ENCODE measurements around the gene SAP30BP. TPM values are rescaled to one million over a fixed set of nuclear protein-coding genes. Genes with fewer than 3 reads are reported as not detected.

The SAP30BP gene
- total and polyA plus RNA-seq, 2 experiments from 2014 or later = 44.9 to 97.9 TPM

DNA sequence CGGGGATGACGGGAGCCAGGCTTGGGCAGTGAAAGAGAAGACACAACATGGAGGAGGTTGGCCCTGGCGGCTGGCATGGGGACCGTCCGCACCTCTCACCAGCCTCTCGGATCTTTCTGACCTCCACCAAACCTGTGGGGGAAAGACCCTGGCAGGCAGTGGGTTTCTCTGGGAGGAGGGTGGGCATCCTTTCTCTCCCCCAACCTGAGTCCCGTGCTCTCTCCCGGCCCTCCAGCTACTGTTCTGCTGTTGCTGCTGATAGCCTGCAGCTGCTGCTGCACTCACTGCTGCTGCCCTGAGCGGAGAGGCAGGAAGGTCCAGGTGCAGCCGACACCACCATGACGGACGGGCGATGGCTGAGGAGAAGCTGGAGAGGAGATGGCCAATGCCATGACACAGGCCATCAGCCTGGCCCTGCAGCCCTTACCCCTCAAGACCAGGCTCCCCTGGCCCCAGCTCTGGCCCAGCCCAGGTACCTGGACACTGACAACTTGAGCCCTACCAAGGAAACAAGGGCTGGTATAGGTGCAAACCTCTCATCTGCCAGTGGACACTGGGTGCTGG is 26.5 kb upstream of the SAP30BP start:
- H2AFZ ChIP-seq = no peak overlapping the region
- peaks cover 10% of the 10 kb centered on the region for H3K27me3 Mint-ChIP-seq (ENCODE audit: insufficient read depth, low read depth, poor library complexity)
- no peak overlapping the region for H3K4me2 ChIP-seq
- H3K36me3 ChIP-seq (ENCODE audit: insufficient read depth) = no peaks in the 10 kb centered on the region; the same call in 1 of the 2 replicates
- no peaks in the 10 kb centered on the region for H3K9me3 Mint-ChIP-seq
- no peak overlapping the region for H3K27ac Mint-ChIP-seq
- H3K4me3 Mint-ChIP-seq = no peak overlapping the region
- H3K9me2 ChIP-seq (ENCODE audit: insufficient read depth) = 0 out of 2 replicates have a peak, but pooled peaks cover 3% of the 10 kb centered on the region
- H3K4me1 Mint-ChIP-seq = peaks cover 21% of the 10 kb centered on the region
- H3K27me3 ChIP-seq (ENCODE audit: insufficient read depth) = no peaks in the 10 kb centered on the region
- H3K27ac ChIP-seq (ENCODE audit: low read depth) = no peak overlapping the region
- H3K4me1 ChIP-seq (ENCODE audit: insufficient read depth) = peaks cover 16% of the 10 kb centered on the region
- DNase-seq (ENCODE audit: low spot score) (no peak), ATAC-seq (no peak)
- no peaks in the 10 kb centered on the region for H3F3A ChIP-seq (replicated peaks; ENCODE audit: low read depth)
- no peaks in the 10 kb centered on the region; the same call in 2 of the 3 replicates for H3K36me3 Mint-ChIP-seq (ENCODE audit: low read depth)
- TF ChIP-seq ZNF114 (CRISPR knock-in tag; IDR thresholded peaks at IDR 0.05) (no peak), NANOG (IDR thresholded peaks at IDR 0.05; ENCODE audit: borderline replicate concordance) (no peak), POLR2AphosphoS5 (IDR thresholded peaks at IDR 0.05; ENCODE audit: low read depth) (no peak), CREB1 (CRISPR knock-in tag; IDR thresholded peaks at IDR 0.05; ENCODE audit: low read depth) (no peak), STAT1 (IDR thresholded peaks at IDR 0.05; ENCODE audit: unreplicated experiment) (no peak), JUNB (IDR thresholded peaks at IDR 0.05; ENCODE audit: unreplicated experiment) (no peak), ZNF331 (CRISPR knock-in tag; IDR thresholded peaks at IDR 0.05; ENCODE audit: low read depth) (no peak)
- TF ChIP-seq, protein P1, sequence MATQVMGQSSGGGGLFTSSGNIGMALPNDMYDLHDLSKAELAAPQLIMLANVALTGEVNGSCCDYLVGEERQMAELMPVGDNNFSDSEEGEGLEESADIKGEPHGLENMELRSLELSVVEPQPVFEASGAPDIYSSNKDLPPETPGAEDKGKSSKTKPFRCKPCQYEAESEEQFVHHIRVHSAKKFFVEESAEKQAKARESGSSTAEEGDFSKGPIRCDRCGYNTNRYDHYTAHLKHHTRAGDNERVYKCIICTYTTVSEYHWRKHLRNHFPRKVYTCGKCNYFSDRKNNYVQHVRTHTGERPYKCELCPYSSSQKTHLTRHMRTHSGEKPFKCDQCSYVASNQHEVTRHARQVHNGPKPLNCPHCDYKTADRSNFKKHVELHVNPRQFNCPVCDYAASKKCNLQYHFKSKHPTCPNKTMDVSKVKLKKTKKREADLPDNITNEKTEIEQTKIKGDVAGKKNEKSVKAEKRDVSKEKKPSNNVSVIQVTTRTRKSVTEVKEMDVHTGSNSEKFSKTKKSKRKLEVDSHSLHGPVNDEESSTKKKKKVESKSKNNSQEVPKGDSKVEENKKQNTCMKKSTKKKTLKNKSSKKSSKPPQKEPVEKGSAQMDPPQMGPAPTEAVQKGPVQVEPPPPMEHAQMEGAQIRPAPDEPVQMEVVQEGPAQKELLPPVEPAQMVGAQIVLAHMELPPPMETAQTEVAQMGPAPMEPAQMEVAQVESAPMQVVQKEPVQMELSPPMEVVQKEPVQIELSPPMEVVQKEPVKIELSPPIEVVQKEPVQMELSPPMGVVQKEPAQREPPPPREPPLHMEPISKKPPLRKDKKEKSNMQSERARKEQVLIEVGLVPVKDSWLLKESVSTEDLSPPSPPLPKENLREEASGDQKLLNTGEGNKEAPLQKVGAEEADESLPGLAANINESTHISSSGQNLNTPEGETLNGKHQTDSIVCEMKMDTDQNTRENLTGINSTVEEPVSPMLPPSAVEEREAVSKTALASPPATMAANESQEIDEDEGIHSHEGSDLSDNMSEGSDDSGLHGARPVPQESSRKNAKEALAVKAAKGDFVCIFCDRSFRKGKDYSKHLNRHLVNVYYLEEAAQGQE (IDR thresholded peaks at IDR 0.05; ENCODE audit: unreplicated experiment) = no peak
- H3K79me2 ChIP-seq (replicated peaks; ENCODE audit: insufficient read depth) = no peaks in the 10 kb centered on the region
- H4K20me1 ChIP-seq (replicated peaks; ENCODE audit: insufficient read depth) = no peaks in the 10 kb centered on the region; the same call in 1 of the 2 replicates
- no peak overlapping the region for H3K4me3 ChIP-seq

DNA sequence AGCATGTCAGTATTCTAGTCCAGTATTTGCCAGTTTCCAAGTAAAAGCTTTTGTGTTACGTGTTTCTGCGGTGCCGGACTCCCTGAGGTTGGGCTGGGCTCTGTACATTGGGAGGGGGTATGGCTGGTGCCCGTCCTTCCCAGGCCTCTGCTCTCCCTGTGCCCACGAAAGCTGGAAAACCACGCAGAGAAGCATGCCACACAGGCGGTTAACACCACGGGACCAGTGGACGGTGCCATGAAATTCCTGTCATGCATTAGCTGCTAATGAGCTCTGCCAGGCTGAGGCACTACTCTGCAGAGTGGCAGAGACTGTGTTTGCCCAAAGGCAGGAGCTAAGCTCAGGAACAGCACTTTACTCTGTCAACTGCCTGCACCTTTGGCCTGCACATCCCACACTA is 25.8 kb upstream of the SAP30BP start:
- DNase-seq (ENCODE audit: low spot score) (no peak), ATAC-seq (no peak)
- peaks cover 21% of the 10 kb centered on the region for H3K4me1 Mint-ChIP-seq
- no peak overlapping the region for H3K27ac Mint-ChIP-seq
- Histone ChIP-seq H3K4me1 (ENCODE audit: insufficient read depth) (peaks cover 16% of the 10 kb centered on the region), H3K36me3 (ENCODE audit: insufficient read depth) (no peaks in the 10 kb centered on the region; the same call in 1 of the 2 replicates), H3K27ac (ENCODE audit: low read depth) (no peak overlapping the region), H3K27me3 (ENCODE audit: insufficient read depth) (no peaks in the 10 kb centered on the region), H4K20me1 (replicated peaks; ENCODE audit: insufficient read depth) (no peaks in the 10 kb centered on the region; the same call in 1 of the 2 replicates), H3K79me2 (replicated peaks; ENCODE audit: insufficient read depth) (no peaks in the 10 kb centered on the region), H3F3A (replicated peaks; ENCODE audit: low read depth) (no peaks in the 10 kb centered on the region), H2AFZ (no peak overlapping the region), H3K4me3 (no peak overlapping the region), H3K4me2 (no peak overlapping the region), H3K9me2 (ENCODE audit: insufficient read depth) (0 out of 2 replicates have a peak, but pooled peaks cover 3% of the 10 kb centered on the region)
- H3K4me3 Mint-ChIP-seq = no peak overlapping the region
- no peak for TF ChIP-seq STAT1 (IDR thresholded peaks at IDR 0.05; ENCODE audit: unreplicated experiment)
- peaks cover 10% of the 10 kb centered on the region for H3K27me3 Mint-ChIP-seq (ENCODE audit: insufficient read depth, low read depth, poor library complexity)
- H3K9me3 Mint-ChIP-seq = no peaks in the 10 kb centered on the region
- no peaks in the 10 kb centered on the region; the same call in 2 of the 3 replicates for H3K36me3 Mint-ChIP-seq (ENCODE audit: low read depth)

Measured in GM23338 (cell line).